A673 (cell line): ENCODE measurements around the gene VTI1B. TPM values are rescaled to one million over a fixed set of nuclear protein-coding genes. Genes with fewer than 3 reads are reported as not detected.

Experiments used
- BruUV-seq: library from RNA; stranded (reverse); fragments of 400-500 nt; replicated peaks from 2 replicates; lab custom pipeline; 2021; lab: Mats Ljungman, UMichigan
- CTCF ChIA-PET: fragments of 300-600 bp; sonication (Branson Sonifier 250); formaldehyde crosslinking; loops from one replicate; lab custom pipeline; 2022; ENCODE audit warnings: antibody characterized with exemption; lab: Charles Lee
- POLR2A ChIA-PET: fragments of 300-600 bp; sonication (Branson Sonifier 250); formaldehyde crosslinking; loops from one replicate; lab custom pipeline; 2022; ENCODE audit warnings: antibody characterized with exemption; ENCODE audit not compliant: low non-redundant PET; lab: Charles Lee
- DNase-seq: peaks from one replicate; pipeline ENCODE4 v3.0.0-alpha.2; 2015; ENCODE audit warnings: low spot score
- H3K27ac ChIP-seq: fragments of 200-600 bp; sonication (generic); 2 replicates; pipeline ENCODE4 v1.5.1; 2016; ENCODE audit warnings: mixed run types, low read depth, mild to moderate bottlenecking, mixed read lengths, antibody characterized with exemption, low read length; ENCODE audit not compliant: poor library complexity, severe bottlenecking
- H3K27me3 ChIP-seq: fragments of 200-600 bp; sonication (generic); replicated peaks from 2 replicates; pipeline ENCODE4 v1.6.1; 2017; ENCODE audit warnings: mixed run types, low read depth, mild to moderate bottlenecking, mixed read lengths, antibody characterized with exemption, low read length; ENCODE audit not compliant: insufficient read depth, poor library complexity
- H3K36me3 ChIP-seq: fragments of 200-600 bp; sonication (generic); 2 replicates; pipeline ENCODE4 v1.6.1; 2016; ENCODE audit warnings: mixed run types, mild to moderate bottlenecking, mixed read lengths, antibody characterized with exemption, low read length; ENCODE audit not compliant: insufficient read depth, poor library complexity, severe bottlenecking
- H3K4me1 ChIP-seq: fragments of 200-600 bp; sonication (generic); 2 replicates; pipeline ENCODE4 v1.6.1; 2017; ENCODE audit warnings: mixed run types, mild to moderate bottlenecking, mixed read lengths, antibody characterized with exemption, low read length; ENCODE audit not compliant: insufficient read depth, poor library complexity, severe bottlenecking
- H3K4me3 ChIP-seq: fragments of 200-600 bp; sonication (generic); 2 replicates; pipeline ENCODE4 v1.5.1; 2016; ENCODE audit warnings: low read depth, mixed run types, mild to moderate bottlenecking, mixed read lengths, low read length; ENCODE audit not compliant: poor library complexity, severe bottlenecking
- H3K9me3 ChIP-seq: fragments of 200-600 bp; sonication (generic); 2 replicates; pipeline ENCODE4 v1.6.1; 2016; ENCODE audit warnings: mixed run types, low read depth, mild to moderate bottlenecking, mixed read lengths, antibody characterized with exemption, low read length; ENCODE audit not compliant: poor library complexity, severe bottlenecking
- EZH2 ChIP-seq: fragments of 200-600 bp; sonication (generic); IDR thresholded peaks from 2 replicates; pipeline ENCODE4 v1.6.1; 2017; ENCODE audit warnings: borderline replicate concordance, low read depth, mild to moderate bottlenecking, mixed read lengths, antibody characterized with exemption, low read length; ENCODE audit not compliant: poor library complexity, severe bottlenecking
- intact Hi-C: fragments of 100-400 bp; cut with micrococcal nuclease; formaldehyde crosslinking; loops from one replicate; pipeline ENCODE4 v1.10.0; 2022; ENCODE audit not compliant: unreplicated experiment
- total RNA-seq: library from RNA; stranded (reverse); gene quantifications from 2 replicates; pipeline ENCODE4 v1.2.3, GENCODE V29; 2021
- TF ChIP-seq, protein P1 (sequence below): fragments of 300-800, 200-600 bp; sonication (generic); conservative IDR thresholded peaks from 2 replicates; pipeline ENCODE4 v1.5.1; 2017; ENCODE audit warnings: low read depth, mild to moderate bottlenecking, antibody characterized with exemption, low read length, moderate library complexity, mixed read lengths

Gene VTI1B
- total RNA-seq, 1 experiment from 2014 or later = 123 TPM

DNA sequence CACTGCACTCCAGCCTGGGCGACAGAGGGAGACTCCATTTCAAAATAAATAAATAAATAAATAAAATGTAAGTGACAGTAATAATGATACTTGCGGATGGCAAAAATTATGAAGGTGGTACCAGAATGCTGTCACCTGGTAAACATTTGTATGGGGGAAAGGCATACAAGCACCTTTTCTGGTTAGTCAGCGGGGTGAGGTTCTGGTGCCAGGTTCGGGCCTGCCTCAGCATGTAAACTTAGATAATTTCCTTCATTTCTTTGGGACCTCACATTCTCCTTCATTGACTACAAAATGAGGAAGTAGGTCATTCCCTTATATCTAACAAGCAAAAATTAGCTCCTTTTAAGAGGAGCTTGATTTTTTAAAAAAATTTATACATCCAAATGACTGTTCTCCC lies 10.8 kb downstream of the VTI1B start:
- no TSS peak for BruUV-seq
- Histone ChIP-seq H3K9me3 (no peaks in the 10 kb centered on the region), H3K4me1 (no peaks in the 10 kb centered on the region), H3K27ac (no peak overlapping the region), H3K4me3 (no peak overlapping the region), H3K36me3 (peaks cover 8% of the 10 kb centered on the region), H3K27me3 (no peaks in the 10 kb centered on the region)
- TF ChIP-seq, protein P1, sequence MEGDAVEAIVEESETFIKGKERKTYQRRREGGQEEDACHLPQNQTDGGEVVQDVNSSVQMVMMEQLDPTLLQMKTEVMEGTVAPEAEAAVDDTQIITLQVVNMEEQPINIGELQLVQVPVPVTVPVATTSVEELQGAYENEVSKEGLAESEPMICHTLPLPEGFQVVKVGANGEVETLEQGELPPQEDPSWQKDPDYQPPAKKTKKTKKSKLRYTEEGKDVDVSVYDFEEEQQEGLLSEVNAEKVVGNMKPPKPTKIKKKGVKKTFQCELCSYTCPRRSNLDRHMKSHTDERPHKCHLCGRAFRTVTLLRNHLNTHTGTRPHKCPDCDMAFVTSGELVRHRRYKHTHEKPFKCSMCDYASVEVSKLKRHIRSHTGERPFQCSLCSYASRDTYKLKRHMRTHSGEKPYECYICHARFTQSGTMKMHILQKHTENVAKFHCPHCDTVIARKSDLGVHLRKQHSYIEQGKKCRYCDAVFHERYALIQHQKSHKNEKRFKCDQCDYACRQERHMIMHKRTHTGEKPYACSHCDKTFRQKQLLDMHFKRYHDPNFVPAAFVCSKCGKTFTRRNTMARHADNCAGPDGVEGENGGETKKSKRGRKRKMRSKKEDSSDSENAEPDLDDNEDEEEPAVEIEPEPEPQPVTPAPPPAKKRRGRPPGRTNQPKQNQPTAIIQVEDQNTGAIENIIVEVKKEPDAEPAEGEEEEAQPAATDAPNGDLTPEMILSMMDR = no peak
- TF ChIP-seq EZH2 = no peak
- POLR2A ChIA-PET = no interaction called here
- intact Hi-C loops = no loop called here
- CTCF ChIA-PET = interaction anchor here (0.5 kb wide), 1 partner anchor 24 kb away, joined by 3 read pairs; no protein-coding TSS in a partner anchor
- DNase-seq = no peak

- Histone ChIP-seq H3K4me3 (no peak overlapping the region), H3K4me1 (no peaks in the 10 kb centered on the region), H3K9me3 (no peaks in the 10 kb centered on the region), H3K36me3 (peaks cover 75% of the 10 kb centered on the region), H3K27me3 (no peaks in the 10 kb centered on the region), H3K27ac (no peak overlapping the region)
- intact Hi-C loops = no loop called here
- ChIA-PET CTCF (no interaction called here), POLR2A (no interaction called here)
- no peak for TF ChIP-seq EZH2
- TF ChIP-seq, protein P1 = no peak
- DNase-seq = no peak
- no TSS peak for BruUV-seq
These were observed 20.7 kb downstream of the VTI1B start for GRCh38 chr14:67653651-67654280.

GRCh38 chr14:67652189-67652588 lies 22.2 kb downstream of the VTI1B start:
- ChIA-PET CTCF (no interaction called here), POLR2A (no interaction called here)
- intact Hi-C loops = no loop called here
- Histone ChIP-seq H3K4me1 (no peaks in the 10 kb centered on the region), H3K27ac (no peak overlapping the region), H3K27me3 (no peaks in the 10 kb centered on the region), H3K36me3 (peaks cover 86% of the 10 kb centered on the region), H3K4me3 (no peak overlapping the region), H3K9me3 (no peaks in the 10 kb centered on the region)
- TF ChIP-seq, protein P1 = no peak
- no peak for TF ChIP-seq EZH2
- no peak for DNase-seq
- no TSS peak for BruUV-seq
